ENCODE data around the gene TAF7L.
"Not testable (repeated sequence)": the region's sequence is repeated elsewhere in the genome, so short reads cannot be mapped to it uniquely, and the experiment has no call there.

The TAF7L gene

GRCh38 chrX:101290957-101291603 lies at the start of gene TAF7L:
TAF7L (minus strand) TSS chrX:101291334; CDS start chrX:101287543, 3,791 bp downstream.
- no peak for DNase-seq (ENCODE audit: low spot score)

- DNase-seq (ENCODE audit: low spot score) = no peak
Observed at GRCh38 chrX:101337776-101338271, 46.7 kb upstream of the TAF7L start.

- DNase-seq (ENCODE audit: low spot score) = not testable (repeated sequence)
Observed at GRCh38 chrX:101334310-101334709, 43.2 kb upstream of the TAF7L start.

- not testable (repeated sequence) for DNase-seq (ENCODE audit: low spot score)
Observed at GRCh38 chrX:101326600-101326999, 35.5 kb upstream of the TAF7L start.

- DNase-seq (ENCODE audit: low spot score) = no peak
Observed at GRCh38 chrX:101303790-101304189, 12.7 kb upstream of the TAF7L start.

GRCh38 chrX:101295603-101296002 lies 4.5 kb upstream of the TAF7L start:
- not testable (repeated sequence) for DNase-seq (ENCODE audit: low spot score)

GRCh38 chrX:101287402-101287801 lies 3.7 kb downstream of the TAF7L start:
- DNase-seq (ENCODE audit: low spot score) = peak; percentile 42

GRCh38 chrX:101276238-101276637 lies 14.9 kb downstream of the TAF7L start:
- DNase-seq (ENCODE audit: low spot score) = no peak

GRCh38 chrX:101274198-101274597 lies 16.9 kb downstream of the TAF7L start:
- no peak for DNase-seq (ENCODE audit: low spot score)

GRCh38 chrX:101265869-101266428 lies 25.2 kb downstream of the TAF7L start:
- no peak for DNase-seq (ENCODE audit: low spot score)

GRCh38 chrX:101263766-101264165 lies 27.4 kb downstream of the TAF7L start:
- DNase-seq (ENCODE audit: low spot score) = no peak

- DNase-seq (ENCODE audit: low spot score) = no peak
Observed at GRCh38 chrX:101262590-101262989, 28.5 kb downstream of the TAF7L start.

- DNase-seq (ENCODE audit: low spot score) = peak; percentile 6
Observed at GRCh38 chrX:101260435-101260834, 30.7 kb downstream of the TAF7L start.

GRCh38 chrX:101258259-101258581 lies 32.9 kb downstream of the TAF7L start:
- DNase-seq (ENCODE audit: low spot score) = no peak

- no peak for DNase-seq (ENCODE audit: low spot score)
Observed at GRCh38 chrX:101257448-101258258, 33.5 kb downstream of the TAF7L start.

- no peak for DNase-seq (ENCODE audit: low spot score)
Observed at GRCh38 chrX:101252634-101253033, 38.5 kb downstream of the TAF7L start.

- DNase-seq (ENCODE audit: low spot score) = no peak
Observed at GRCh38 chrX:101241531-101241930, 49.6 kb downstream of the TAF7L start.

- no peak for DNase-seq (ENCODE audit: low spot score)
Observed at GRCh38 chrX:101237041-101237440, 54.1 kb downstream of the TAF7L start.

GRCh38 chrX:101232316-101232715 lies 58.8 kb downstream of the TAF7L start:
- DNase-seq (ENCODE audit: low spot score) = no peak

GRCh38 chrX:101231080-101231479 lies 60.1 kb downstream of the TAF7L start:
- no peak for DNase-seq (ENCODE audit: low spot score)

GRCh38 chrX:101230636-101231035 lies 60.5 kb downstream of the TAF7L start:
- DNase-seq (ENCODE audit: low spot score) = no peak

GRCh38 chrX:101229170-101229569 lies 62.0 kb downstream of the TAF7L start:
- DNase-seq (ENCODE audit: low spot score) = peak; percentile 32

- no peak for DNase-seq (ENCODE audit: low spot score)
Observed at GRCh38 chrX:101223226-101223625, 67.9 kb downstream of the TAF7L start.
